Right ventricle myocardium superior (tissue), 1 donor: ENCODE measurements around the gene GJE1. TPM values are rescaled to one million over a fixed set of nuclear protein-coding genes. Genes with fewer than 3 reads are reported as not detected.
"Not testable (repeated sequence)": the region's sequence is repeated elsewhere in the genome, so short reads cannot be mapped to it uniquely, and the experiment has no call there.

Experiments
- ATAC-seq: fragments of 200-7000 bp; cut with Tn5 transposase; one replicate; pipeline ENCODE4 v1.9.1; 2020; ENCODE audit warnings: mild to moderate bottlenecking; ENCODE audit not compliant: poor library complexity
- DNase-seq: peaks from one replicate; pipeline ENCODE4 v3.0.0-alpha.2; 2020
- intact Hi-C: fragments of 100-400 bp; cut with DNase I; formaldehyde crosslinking; loops from one replicate; pipeline ENCODE4 v1.11.2; 2022
- total RNA-seq: library from RNA; stranded (reverse); fragmentation: NEBNext Ultra II Directional; extraction: Animal tissue kit (Norgen Biotek cat#: 25700); gene quantifications from one replicate; pipeline ENCODE4 v1.2.1, GENCODE V29; 2021
- donor health status: DM: no; HTN: yes; CAD: no; lungs with severe emphysema.

GJE1 gene
- total RNA-seq, 1 donor from 2014 or later, result not detected

DNA sequence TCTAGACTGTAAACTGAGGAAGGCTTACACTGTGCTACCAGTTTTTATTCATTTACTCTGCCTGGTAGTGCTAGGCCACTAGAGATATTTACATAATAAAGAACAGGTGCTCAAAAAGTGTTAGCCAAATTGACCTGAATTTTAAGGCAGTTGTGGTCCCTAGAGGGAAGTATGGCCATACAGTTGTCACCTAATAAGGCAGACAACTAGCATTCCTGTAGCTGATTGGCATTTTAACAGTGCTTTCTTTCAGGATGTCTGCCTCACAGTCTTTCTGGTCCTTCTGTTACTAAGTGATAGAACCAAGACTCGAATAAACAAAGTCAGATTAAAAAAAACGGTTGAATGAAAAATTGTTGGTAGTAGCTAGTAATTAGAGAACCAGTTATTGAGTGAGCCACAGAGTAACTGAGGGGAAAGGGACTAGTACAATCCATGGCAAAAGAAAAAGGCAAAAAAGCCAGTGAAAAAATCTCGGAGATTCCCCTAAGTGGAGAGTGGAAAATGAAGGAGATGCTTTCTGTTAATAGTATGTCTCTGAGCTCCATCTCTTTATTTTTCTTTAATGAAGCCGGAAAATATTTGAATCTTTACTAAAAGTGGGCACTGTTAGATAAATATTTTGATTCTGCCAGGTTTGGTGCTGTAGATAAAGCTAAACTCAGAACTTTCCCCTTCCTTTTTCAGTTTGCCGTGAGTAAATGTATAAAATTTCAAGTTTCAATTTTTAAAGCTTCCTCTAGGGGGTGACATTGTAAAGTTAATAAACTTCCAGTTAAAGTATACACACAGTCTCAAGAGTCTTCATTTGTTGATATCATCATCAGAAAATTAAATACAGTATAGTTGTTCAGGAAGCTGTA, 23.4 kb downstream of the GJE1 start:
- DNase-seq, result no peak
- ATAC-seq, result peak; percentile 45
- intact Hi-C loops, result no loop called here

- DNase-seq, ATAC-seq, intact Hi-C loops: not testable (repeated sequence)
Measured at GRCh38 chr6:142156758-142157068, 24.0 kb downstream of the GJE1 start.

DNA sequence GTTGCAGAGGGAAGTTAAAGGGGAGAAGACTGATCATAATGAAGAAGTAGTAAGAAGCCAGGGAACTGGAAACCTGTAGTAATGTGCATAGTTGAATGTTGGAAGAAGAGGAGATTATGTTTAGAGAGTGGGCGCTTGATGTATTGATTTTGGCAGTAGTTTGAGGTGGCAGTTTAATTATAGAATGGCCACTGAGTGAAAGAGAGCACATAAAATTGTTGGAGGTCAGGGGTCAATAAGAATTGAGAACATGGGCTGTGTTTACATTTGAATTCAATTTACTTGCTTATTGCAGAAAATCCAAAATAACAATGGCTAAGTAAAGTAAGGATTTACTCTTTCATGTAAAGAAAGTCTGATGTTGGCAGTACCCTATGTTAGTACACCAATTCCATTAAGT, 30.1 kb downstream of the GJE1 start:
- DNase-seq, result no peak
- intact Hi-C loops, result no loop called here
- no peak for ATAC-seq

GRCh38 chr6:142165227-142165626, 32.5 kb downstream of the GJE1 start:
- intact Hi-C loops, result no loop called here
- ATAC-seq (no peak), DNase-seq (no peak)

- DNase-seq (no peak), ATAC-seq (no peak)
- intact Hi-C loops, result no loop called here
Measured at GRCh38 chr6:142167071-142167470, 34.3 kb downstream of the GJE1 start.

GRCh38 chr6:142167486-142167885, 34.8 kb downstream of the GJE1 start:
- intact Hi-C loops, result no loop called here
- ATAC-seq, result no peak
- DNase-seq, result no peak

DNA sequence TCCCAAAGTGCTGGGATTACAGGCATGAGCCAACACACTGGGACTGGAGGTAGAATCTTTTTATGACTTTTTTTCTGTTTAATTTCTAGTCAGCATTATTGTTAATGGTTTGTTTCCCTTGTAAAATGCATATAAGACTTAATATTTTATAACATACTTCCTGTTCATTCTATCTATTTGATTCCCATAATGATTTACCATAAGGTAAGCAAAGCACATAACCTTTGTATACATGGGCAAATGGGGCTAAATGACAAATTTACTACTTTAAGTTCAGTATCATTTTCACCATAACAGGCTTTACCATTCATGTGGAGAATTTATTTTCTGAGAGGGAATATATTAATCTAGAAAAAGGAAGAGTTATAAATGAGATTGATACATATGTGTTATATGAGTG, 38.6 kb downstream of the GJE1 start:
- DNase-seq, result no peak
- intact Hi-C loops, result no loop called here
- ATAC-seq, result no peak

GRCh38 chr6:142172758-142173157, 40.0 kb downstream of the GJE1 start:
- intact Hi-C loops, result no loop called here
- ATAC-seq (no peak), DNase-seq (no peak)

DNA sequence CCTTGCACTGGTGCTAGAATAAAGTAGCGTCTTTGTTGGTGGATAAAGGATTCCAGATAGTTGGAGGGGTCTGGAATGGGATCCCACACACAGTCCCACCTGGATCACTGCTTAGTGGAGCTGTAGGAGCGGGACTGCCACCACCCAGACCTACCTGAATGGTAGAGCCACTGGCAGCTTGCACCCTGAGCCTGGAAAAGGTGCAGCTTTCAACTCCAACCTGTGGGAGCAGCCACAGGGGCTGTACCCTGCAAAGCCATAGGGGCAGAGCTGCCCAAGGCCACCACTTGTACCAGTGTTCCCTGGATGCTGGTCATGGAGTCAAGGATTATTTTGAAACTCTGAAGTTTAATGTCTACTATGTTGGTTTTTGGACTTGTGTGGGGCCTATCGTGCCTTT, 41.3 kb downstream of the GJE1 start:
- intact Hi-C loops, result no loop called here
- DNase-seq (no peak), ATAC-seq (no peak)

GRCh38 chr6:142174703-142175102, 42.0 kb downstream of the GJE1 start:
- DNase-seq (no peak), ATAC-seq (no peak)
- intact Hi-C loops, result no loop called here

GRCh38 chr6:142178129-142178528, 45.4 kb downstream of the GJE1 start:
- no peak for ATAC-seq
- DNase-seq, result no peak
- intact Hi-C loops, result no loop called here

DNA sequence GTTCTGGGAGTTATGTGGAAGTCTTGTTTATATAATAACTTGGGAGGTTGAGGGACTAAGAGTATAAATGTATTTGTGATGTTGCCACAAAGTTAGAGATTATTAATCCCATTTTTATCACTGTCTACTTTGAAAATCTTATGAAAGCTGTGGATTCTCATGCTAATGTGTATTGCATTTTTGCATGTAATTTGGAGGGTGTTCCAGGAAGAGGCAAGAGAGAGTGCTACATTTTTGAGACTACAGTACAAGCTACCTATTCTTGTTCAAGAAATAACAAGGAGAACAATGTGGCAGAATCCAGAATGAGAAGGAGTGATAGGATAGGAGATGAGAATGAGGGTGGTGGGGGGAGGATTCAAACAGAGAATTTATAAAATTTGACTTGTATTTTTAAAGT, 49.3 kb downstream of the GJE1 start:
- no peak for ATAC-seq
- DNase-seq, result no peak
- intact Hi-C loops, result no loop called here

GRCh38 chr6:142183351-142183750, 50.6 kb downstream of the GJE1 start:
- DNase-seq (no peak), ATAC-seq (no peak)
- intact Hi-C loops, result no loop called here

- intact Hi-C loops, result no loop called here
- ATAC-seq (no peak), DNase-seq (no peak)
Measured at GRCh38 chr6:142184307-142184706, 51.6 kb downstream of the GJE1 start.

Other genes starting within 250 kb of the GJE1 start
- gene NMBR, start 14.2 kb downstream of the GJE1 start, total RNA-seq, result not detected
- gene VTA1, start 14.3 kb downstream of the GJE1 start, total RNA-seq, result 36.0 TPM
- 3.2 TPM for gene ADGRG6, start 169.1 kb downstream of the GJE1 start, total RNA-seq